IMR-90 (cell line): ENCODE measurements around the gene FLT1.

ENCODE experiments used
- CEBPB ChIP-seq: IDR thresholded peaks from 2 replicates; pipeline ENCODE4 v1.6.1; 2012; ENCODE audit warnings: low read depth, low read length, improper control_type of control experiment
- FOS ChIP-seq: fragments of 150-350 bp; IDR thresholded peaks from 2 replicates; pipeline ENCODE4 v1.6.1; 2016; ENCODE audit warnings: low read depth, low read length
- MAFK ChIP-seq: IDR thresholded peaks from 2 replicates; pipeline ENCODE4 v1.6.1; 2012; ENCODE audit warnings: low read depth, low read length, improper control_type of control experiment
- MXI1 ChIP-seq: IDR thresholded peaks from 2 replicates; pipeline ENCODE4 v1.6.1; 2012; ENCODE audit warnings: low read depth, mild to moderate bottlenecking, low read length, moderate library complexity, borderline replicate concordance
- NFE2L2 ChIP-seq: fragments of 150-350 bp; IDR thresholded peaks from 2 replicates; pipeline ENCODE4 v1.6.1; 2016; ENCODE audit warnings: low read depth, mild to moderate bottlenecking, low read length
- POLR2A ChIP-seq: IDR thresholded peaks from 2 replicates; pipeline ENCODE4 v1.6.1; 2012; ENCODE audit warnings: mild to moderate bottlenecking, low read depth, low read length
- RAD21 ChIP-seq: IDR thresholded peaks from 2 replicates; pipeline ENCODE4 v1.6.1; 2012; ENCODE audit warnings: low read length, improper control_type of control experiment
- RCOR1 ChIP-seq: IDR thresholded peaks from 2 replicates; pipeline ENCODE4 v1.6.1; 2012; ENCODE audit warnings: mild to moderate bottlenecking, low read length, improper control_type of control experiment; ENCODE audit not compliant: insufficient replicate concordance
- RFX5 ChIP-seq: IDR thresholded peaks from 2 replicates; pipeline ENCODE4 v1.8.0; 2012; ENCODE audit warnings: low read depth, mild to moderate bottlenecking, low read length, moderate library complexity
- SMC3 ChIP-seq: fragments of 150-350 bp; IDR thresholded peaks from 2 replicates; pipeline ENCODE4 v1.6.1; 2016; ENCODE audit warnings: low read depth, mild to moderate bottlenecking, antibody characterized with exemption, low read length, moderate library complexity
- TF ChIP-seq, protein P1 (sequence below): conservative IDR thresholded peaks from 2 replicates; pipeline ENCODE4 v1.5.1; 2012; ENCODE audit warnings: mild to moderate bottlenecking, low read depth, low read length, improper control_type of control experiment
- TF ChIP-seq, protein P2 (sequence below): fragments of 150-350 bp; IDR thresholded peaks from 2 replicates; pipeline ENCODE4 v1.6.1; 2016; ENCODE audit warnings: low read depth, mild to moderate bottlenecking, low read length, moderate library complexity, borderline replicate concordance
- TF ChIP-seq, protein P3 (sequence below): fragments of 150-350 bp; IDR thresholded peaks from 2 replicates; pipeline ENCODE4 v1.6.1; 2017; ENCODE audit warnings: mild to moderate bottlenecking, antibody characterized with exemption, low read length, low read depth

DNA sequence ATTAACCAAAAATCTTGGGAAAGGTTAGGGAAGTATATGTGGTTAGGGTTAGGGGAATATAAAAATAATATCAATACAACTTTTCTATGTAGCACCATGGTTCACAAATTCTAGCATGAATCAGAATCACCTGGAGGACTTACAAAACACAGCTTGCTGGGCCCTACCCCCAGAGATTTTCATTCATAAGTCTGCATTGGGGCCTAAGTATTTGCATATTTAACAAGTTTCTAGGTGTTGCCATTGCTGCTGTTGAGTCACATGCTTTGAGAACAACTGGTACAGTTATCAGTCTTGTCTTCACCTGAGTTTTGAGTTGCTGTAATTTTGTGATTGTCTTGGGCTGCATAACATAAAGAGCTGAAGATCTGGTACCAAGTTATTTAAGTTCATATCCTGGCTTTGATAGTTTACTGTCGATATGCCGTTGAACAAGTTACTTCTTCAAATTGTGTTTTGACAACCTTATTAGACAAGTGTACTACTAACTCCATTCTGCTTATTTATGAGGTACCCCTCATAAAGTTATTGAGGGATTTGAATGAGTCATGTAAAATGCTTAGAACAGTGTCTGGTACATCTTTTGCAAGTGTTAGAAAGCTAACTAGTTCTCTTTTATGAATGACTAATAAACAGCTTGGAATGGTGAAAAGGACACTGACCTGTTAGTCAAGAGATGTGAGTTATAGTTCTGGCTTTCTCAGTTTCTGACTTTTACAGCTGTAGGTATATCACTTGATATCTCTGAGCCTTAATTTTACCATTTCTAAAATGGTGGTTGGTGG is 223.7 kb downstream of the FLT1 start:
- TF ChIP-seq POLR2A (no peak), RCOR1 (no peak), RFX5 (no peak), MXI1 (no peak), NFE2L2 (no peak), CEBPB (no peak), RAD21 (no peak), SMC3 (no peak), FOS (no peak), MAFK (no peak)
- TF ChIP-seq, protein P1, sequence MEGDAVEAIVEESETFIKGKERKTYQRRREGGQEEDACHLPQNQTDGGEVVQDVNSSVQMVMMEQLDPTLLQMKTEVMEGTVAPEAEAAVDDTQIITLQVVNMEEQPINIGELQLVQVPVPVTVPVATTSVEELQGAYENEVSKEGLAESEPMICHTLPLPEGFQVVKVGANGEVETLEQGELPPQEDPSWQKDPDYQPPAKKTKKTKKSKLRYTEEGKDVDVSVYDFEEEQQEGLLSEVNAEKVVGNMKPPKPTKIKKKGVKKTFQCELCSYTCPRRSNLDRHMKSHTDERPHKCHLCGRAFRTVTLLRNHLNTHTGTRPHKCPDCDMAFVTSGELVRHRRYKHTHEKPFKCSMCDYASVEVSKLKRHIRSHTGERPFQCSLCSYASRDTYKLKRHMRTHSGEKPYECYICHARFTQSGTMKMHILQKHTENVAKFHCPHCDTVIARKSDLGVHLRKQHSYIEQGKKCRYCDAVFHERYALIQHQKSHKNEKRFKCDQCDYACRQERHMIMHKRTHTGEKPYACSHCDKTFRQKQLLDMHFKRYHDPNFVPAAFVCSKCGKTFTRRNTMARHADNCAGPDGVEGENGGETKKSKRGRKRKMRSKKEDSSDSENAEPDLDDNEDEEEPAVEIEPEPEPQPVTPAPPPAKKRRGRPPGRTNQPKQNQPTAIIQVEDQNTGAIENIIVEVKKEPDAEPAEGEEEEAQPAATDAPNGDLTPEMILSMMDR = no peak
- TF ChIP-seq, protein P2, sequence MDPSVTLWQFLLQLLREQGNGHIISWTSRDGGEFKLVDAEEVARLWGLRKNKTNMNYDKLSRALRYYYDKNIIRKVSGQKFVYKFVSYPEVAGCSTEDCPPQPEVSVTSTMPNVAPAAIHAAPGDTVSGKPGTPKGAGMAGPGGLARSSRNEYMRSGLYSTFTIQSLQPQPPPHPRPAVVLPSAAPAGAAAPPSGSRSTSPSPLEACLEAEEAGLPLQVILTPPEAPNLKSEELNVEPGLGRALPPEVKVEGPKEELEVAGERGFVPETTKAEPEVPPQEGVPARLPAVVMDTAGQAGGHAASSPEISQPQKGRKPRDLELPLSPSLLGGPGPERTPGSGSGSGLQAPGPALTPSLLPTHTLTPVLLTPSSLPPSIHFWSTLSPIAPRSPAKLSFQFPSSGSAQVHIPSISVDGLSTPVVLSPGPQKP = no peak
- TF ChIP-seq, protein P3, sequence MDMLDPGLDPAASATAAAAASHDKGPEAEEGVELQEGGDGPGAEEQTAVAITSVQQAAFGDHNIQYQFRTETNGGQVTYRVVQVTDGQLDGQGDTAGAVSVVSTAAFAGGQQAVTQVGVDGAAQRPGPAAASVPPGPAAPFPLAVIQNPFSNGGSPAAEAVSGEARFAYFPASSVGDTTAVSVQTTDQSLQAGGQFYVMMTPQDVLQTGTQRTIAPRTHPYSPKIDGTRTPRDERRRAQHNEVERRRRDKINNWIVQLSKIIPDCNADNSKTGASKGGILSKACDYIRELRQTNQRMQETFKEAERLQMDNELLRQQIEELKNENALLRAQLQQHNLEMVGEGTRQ = no peak
